Epidermal melanocyte (primary cell): Measurements from ENCODE around the gene SEMA3C.

Source experiments
- DNase-seq: peaks from one replicate; pipeline ENCODE4 v3.0.0; 2011; ENCODE audit warnings: low spot score; ENCODE audit not compliant: insufficient read length

SEMA3C gene

DNA sequence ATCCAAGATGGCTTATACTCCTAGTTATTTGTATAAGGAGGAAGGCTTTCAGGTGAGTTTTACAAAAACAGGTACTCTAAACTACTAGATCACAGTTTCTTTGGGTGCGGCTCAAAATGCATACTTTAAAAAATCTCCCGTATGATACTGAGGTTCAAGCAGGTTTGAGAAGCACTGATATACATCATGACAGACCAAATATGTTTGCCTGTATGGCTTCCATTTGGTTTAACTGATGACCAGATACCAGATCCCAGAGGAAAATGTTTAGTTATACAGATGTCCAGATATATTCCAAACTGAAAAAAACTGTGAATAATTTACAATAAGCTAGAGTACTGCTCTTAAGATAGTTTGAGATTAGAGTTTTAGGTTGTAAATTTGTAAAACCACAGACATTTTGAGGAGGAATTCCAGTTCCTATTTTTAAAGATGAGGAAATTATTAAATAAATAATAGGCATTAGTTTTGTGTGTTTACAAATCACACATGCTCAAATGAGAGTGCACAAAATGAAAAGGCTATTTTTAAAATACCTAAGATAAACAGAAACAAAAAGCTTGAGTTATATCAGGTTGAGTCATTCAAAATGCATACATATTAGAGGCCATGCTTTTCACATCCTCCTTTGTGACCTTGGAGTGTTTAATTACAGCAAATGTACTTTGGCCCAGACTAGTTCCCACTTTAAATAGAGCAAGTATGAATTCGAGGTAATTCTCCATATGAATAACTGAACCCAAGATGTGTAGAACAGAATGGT is 60.5 kb downstream of the SEMA3C start:
- no peak for DNase-seq

DNA sequence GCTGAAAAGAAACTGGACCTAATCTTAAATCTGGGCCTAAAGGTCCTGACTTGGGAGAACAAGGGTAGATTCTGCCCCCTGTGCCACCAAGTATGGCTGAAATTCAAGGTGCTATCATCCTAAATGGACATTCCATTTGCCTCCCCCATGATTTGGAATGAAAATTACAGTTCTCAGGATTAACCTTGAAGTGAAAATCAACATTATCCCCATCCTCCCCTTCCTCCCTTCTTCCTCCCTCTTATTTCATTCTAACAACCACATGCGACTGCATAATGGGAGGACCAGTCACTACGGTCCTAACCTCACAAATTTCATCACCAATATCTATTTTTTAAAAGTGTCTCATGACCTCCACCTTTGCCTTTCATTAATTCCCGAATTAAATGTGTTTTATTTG is 62.1 kb downstream of the SEMA3C start:
- no peak for DNase-seq

DNA sequence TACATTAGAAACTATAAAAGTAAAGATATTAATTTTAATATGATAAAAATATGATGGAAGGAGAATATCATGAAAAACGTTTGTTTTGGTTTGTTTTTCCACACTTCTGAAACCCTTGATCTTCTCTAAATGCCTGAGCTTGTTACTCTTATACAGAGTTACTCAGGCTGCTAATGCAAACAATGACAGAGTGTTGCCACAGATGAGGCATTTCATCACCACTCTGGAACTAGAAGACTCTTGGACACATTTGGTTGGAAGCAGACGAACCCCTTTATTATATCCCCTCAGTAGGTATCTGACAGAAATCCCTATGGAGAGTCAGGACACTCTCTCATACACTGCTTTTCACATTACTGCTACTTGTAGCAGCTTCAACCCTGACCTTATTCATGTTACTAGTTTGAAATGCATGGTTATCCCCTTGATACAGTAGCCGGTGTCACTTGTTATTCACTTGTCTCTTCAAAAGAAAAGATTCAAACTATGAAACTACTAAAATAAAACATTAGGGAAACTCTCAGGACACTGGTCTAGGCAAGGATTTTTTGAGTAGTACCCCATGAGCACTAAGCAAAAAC is 66.9 kb downstream of the SEMA3C start:
- no peak for DNase-seq

DNA sequence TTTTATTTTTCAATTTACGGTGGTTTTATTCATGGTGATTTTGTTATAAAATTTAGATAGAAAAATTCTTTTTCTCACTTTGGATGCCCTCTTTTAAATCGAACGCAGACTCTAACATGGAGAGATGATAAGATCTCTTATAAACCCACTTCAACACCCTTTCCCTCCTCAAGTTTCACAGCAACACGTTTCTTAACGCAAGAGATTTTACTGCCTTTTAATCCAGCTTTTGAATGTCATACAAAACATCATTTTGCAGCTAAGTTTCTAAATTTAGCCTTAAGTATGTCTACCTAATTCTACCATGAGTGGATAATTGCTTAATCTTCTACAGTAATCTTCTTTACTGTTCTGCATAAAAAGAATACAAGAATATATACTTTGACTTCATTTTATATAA is 70.0 kb downstream of the SEMA3C start:
- DNase-seq = no peak

DNA sequence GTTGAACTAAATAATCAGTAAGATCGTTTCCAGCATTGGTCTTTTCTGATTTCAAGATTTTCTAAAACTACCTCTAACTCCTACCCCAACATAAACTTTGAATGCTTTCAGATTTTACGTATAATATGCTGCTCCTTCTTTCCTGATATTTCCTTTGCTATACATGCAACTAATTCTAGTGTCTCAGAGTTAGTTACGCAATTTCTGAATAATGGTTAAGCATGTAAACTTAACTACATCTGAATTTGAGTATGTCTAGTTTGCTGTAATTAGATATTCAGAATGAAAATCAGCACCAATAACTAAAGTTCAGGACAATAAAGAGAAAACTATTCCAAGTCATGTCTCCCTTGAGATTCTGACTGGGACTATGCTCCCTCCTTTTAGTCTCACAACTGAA is 71.0 kb downstream of the SEMA3C start:
- no peak for DNase-seq

DNA sequence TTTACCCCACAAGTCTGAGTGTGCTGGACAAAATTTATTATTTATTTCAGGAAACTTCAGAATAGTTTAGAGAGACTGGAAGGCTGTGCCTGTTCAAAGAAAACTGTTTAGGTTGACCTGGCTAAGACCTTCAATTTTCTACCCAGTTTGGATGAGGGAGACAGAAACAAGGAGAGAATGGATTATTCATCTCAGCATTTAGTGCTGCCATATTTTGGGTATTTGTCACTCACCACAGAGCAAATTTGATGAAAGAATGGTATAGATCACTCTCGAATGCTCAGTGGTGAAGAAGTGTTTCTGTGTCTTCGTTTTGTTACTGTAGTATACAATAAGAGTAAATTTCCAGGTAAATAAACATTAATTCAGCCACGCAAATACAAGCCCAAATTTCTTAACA is 71.8 kb downstream of the SEMA3C start:
- DNase-seq = no peak

DNA sequence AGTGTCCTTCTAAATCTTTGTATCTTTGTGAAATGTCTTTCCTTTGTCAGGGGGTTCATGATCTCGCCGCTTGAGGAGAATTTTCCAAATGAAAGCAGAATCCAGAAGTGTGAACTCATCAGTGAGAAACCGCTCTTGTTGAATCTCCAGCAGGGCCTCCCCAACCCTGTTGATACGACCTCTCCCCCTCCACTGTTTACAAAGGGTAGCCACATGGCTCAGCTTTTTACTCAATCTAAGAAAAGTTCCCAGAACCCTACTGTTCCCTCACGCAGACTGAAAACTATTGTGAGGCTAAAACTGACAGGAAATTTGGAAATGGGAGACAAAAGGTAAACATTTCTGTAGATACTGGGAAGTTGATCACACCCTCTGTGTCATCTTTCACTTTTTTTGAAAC is 73.9 kb downstream of the SEMA3C start:
- no peak for DNase-seq

DNA sequence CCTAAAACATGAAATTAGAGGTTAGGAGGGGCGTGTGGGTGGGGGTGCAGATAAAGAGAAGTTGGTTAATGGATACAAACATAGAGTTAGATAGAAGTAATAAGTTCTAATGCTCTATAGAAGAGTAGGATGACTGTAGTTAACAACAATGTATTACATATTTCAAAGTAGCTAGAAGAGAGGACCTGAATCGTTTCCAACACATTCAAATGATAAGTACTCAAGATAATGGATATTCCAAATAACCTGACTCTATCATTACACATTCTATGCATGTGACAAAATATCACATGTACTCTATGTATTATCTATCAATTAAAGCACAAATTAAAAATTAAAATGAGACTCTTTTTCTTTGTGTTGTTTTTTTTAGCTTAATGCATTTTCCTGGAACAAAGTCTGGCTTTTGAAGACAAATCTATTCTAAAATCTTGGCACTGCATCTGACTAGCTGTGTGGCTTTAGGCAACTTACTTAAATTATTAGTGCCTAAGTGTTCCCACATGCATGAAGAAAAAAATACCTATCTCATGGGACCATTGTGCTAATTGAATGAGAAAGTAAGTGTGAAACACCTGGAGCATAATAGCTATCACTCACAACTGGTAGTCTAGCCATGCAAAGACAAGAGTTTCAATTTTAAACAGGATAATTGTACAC is 75.7 kb downstream of the SEMA3C start:
- DNase-seq = no peak

DNA sequence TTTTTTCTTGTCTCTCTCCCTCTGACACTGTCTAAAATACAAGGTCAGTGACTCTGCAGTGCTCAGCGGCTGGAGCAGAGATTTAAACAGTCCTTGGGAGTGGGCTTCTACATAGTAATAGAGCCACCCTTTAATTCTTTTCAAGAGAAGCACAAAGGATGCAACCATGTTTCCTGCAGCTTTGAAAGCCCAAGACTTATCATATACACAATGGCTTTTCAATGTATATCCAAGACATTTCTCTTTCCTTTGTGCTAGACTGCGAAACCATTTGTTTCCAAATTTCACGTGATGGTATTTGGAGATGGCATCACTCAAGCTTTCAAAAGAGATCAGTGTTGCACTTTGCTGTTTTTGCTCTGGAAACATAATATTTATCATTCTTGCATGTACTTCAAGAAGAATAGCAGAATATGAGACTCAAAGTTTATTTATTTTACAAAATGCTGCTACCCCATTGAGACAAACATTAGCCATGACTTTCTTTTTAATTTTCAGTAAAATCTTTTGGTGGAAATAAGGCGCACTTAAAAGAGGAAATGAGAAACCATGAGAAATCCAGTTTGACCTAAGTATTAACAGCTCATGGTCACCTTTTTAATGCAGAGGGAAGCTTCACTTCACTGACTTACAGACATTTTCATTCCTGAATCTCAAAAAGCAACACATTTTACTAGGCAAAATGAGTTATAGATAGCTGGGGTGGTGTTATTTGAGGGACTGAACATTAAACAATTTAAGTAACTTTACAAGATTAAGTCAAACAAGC is 76.6 kb downstream of the SEMA3C start:
- no peak for DNase-seq

DNA sequence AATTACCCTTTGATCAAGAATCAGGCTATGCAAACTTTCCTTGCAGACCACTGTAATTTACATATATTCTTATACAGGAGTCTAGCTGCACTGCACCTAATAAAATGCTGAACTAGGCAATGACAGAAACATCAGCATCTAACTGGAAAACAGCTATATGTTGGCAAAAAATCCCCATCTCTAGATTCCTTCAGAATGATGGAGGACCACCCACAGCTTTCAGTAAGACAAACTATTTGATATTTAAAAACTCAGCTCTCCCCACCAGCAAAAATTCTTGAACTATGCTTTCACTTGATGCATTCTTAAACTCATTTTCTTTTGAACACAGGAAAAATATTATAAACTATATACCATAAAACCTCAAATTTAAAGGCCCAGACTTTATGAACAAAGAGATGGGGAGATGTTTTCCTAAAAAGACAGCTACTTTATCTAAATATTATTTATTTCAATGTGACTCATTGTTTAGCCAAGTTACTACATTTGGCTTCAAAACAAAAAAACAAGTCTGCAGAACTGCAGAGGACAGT is 77.4 kb downstream of the SEMA3C start:
- DNase-seq = no peak

DNA sequence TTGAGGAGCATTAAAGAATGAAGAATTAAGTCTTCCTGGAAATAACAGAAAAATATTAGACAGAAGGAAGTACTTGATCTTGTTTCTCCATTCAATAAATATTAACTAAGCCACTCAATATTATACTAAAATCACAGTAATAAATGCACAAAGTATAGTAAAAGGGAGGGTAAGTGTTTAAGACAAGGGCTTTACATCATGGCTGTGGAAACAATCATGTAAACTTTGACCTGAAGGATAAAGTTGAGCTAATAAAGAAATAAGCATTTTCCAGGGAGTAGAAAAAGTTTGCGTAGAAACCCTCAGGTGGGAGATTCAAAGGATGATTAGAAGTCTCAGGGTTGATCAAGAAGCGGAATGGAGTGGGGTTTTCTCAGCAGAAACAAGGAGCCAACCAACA is 78.2 kb downstream of the SEMA3C start:
- DNase-seq = no peak

DNA sequence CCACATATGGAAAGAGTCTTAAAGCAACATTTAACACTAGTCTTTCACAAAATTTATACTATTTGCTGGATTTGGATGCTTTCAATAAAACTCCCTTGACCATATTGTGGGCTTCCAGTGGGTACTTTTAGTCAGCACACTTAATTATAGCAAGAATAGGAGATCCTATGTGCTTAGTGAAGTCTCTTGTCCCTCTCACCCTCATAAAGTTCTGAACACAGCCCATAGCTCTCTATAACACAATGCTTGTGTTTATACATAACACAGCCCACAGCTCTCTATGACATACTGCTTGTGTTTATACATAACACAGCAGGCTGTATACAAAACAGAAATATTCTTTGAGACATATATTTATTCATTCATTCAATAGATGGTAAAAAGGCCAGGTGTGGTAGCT is 79.0 kb downstream of the SEMA3C start:
- DNase-seq = no peak

DNA sequence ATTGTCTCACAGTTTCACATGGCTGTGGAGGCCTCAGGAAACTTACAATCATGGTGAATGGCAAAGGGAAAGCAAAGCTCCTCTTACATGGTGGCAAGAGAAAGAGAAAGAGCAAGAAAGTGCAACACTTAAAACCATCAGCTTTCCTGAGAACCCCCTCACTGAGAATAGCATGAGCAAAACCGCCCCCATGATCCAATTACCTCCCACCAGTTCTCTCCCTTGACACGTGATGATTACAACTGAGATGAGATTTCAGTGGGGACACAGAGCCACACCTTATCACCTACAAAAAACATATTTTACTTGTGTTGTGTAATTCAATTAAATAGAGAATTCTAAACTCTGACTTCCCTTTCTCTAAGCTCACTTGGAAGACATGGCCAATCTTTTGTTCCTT is 80.2 kb downstream of the SEMA3C start:
- no peak for DNase-seq

DNA sequence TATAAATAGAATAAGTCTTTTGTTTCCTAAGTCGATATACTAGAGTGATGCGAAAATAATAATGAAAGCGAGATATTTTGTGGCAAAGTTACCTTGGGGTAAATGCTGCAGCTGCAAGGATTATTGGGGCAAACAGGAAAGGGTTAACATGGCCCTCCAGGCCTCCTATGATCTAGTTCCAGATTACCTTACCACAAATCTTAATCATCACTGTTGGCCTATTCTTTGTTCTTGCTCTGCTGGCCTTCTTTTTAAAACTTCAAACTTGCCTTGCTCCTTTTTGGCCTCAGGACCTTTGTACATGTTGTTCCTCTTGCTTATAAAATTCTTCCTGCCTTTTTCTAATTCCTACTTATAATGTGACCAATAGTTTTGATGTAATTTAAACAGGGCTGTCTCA is 81.5 kb downstream of the SEMA3C start:
- no peak for DNase-seq

DNA sequence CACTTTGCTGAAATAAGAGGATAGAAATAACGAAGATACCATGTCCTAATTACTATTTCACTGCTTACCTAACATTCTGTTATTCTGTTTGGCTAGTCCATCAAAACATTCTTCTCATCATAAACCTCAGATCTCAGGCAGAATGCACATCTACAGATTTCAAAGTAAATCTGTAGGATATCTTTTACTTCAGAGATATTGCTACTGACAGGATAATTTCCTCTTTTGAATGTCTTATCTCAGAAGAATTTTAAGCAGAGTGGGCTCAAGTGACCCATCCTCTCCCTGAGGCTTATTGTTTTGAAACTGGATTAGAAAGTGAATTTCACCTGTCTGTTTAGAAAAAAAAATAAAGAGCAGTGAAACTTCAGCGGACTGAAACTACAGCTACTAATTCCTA is 83.6 kb downstream of the SEMA3C start:
- DNase-seq = no peak

DNA sequence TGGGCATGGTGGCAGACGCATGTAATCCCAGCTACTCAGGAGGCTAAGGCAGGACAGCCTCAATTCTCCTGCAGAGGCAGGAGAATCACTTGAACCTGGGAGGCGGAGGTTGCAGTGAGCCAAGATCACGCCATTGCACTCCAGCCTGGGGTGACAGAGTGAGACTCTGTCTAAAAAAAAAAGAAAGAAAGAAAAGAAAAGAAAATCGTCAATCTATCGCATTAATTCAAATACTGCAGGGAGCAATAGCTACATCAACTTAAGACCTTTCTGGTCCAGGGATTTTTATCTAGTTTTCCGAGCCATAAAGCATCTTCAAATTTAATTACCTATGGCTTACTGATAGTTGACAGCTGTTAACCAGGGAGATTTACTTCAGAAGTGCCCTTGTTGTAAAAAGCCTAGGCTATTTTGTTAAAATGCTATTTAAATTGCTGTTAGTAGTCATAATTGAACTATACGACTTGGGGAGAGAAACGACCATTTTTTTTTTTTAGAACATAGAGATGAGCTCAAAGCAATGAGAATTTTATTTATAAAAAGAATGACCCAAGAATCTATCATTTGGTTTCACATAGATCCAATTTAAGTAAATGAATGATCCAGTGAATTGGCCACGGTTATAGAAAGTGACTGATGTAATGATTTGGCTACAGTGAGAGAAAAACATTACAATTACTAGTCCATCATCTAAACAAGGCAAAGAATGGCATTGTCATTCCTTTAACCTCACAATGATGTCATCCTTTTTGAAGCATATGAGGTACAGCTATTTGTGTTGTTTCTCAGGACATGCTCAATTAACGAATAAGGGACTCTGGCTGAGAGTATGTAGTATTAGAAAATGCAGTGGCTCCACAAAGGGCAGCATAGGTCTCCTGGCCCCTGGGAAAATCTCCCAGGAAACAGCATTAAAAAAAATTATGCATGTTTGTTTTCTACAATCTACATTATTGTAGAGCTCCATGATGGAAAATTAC is 85.3 kb downstream of the SEMA3C start:
- DNase-seq = no peak

DNA sequence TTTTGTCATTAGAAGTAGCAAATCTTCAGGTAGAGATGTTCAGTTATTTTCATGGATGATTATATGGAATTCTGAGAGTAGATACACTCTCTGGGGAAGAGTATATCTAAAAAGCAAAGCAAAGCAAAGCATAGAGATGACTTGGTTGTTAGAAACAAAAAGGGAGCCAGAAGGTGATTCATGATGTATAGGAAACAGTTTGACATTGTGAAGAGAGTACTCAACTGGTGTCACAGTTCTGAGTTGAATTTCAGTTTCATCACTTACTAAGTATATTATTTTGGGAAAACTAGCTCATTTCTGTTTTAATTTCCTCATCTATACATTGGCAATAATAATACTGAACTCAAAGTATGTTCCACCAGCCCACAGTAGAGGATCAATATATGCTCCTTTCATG is 86.8 kb downstream of the SEMA3C start:
- no peak for DNase-seq

DNA sequence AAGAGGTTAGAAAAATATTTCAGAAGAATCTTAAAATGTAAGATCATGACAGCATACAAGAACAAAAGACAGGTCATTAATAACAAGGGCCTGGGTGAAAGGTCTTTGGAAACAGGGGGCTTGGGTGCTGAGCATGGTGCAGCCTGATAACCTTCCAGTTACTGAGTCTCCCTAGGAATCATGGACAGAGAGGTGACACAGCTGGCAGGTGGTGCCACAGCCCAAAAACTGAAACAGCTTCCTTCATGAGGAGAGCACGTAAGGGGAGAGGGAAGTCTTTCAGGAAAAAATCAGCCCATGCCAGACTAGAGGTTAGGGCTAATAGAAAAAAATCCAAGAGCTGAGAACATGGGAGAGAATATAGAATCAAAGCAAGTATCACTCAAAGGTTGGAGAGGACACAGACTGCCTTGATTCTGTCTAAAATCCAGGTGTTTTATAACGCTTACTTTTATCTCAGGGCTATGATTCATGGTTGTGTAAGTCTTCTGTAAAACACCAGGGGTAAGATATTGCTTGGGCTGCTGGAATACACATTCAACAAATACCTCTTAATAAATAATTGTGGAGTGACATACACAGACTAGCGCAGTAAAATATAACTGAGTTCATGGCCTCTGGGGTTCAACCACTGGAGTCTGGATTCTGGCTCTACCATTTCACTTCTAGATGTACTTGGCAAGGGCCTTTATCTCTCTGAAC is 88.1 kb downstream of the SEMA3C start:
- DNase-seq = no peak

DNA sequence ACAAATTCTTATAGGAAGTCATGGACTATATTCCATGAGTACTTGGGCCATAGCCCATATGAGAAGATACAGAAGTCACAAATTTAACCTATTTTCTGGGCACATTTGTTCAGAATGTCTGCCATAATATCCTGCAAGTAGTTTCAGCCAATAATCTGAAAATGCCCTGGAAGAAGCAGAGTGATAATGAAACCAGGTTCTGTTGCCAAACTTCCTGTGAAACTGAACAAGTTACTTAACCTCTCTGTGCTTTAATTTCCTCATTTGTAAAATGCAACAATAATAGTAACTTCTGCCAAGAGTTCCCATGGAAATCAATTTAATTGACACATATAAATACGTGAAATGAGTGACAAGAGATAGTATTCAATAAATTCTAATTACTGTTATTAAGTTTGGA is 88.8 kb downstream of the SEMA3C start:
- no peak for DNase-seq

DNA sequence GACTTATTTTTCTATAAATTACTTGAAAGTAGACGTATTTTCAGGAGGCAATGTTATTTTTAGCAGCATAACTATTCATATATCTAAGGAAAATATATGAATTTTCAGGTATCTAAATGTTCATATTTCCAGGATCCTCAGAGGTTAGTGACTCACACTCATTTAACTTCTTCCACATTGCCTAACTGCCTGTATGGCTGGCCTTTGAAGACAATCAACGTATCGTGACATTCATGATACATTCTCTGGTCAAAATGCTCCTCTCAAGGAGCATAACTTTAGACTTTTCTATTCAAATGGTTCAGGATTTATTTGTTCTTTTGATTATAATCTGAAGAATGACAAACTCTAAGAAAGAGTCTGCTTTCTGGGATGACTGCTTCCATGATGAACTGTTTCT is 89.3 kb downstream of the SEMA3C start:
- DNase-seq = no peak
